ENCODE measurements around the gene CFAP97D2. TPM values are rescaled to one million over a fixed set of nuclear protein-coding genes. Genes with fewer than 3 reads are reported as not detected.
"Not testable (repeated sequence)": the region's sequence is repeated elsewhere in the genome, so short reads cannot be mapped to it uniquely, and the experiment has no call there.

Gene CFAP97D2
- polyA plus RNA-seq, 3 donors, result 0.21 TPM; not detected in 2

- Histone ChIP-seq H3K4me1 (ENCODE audit: control insufficient read depth in 1 of 2, insufficient read depth in 2 of 2, low read length in 2 of 2) (no peaks in the 10 kb centered on the region), H4K20me1 (ENCODE audit: insufficient read depth, low read length) (no peaks in the 10 kb centered on the region), H3K36me3 (replicated peaks in 1 of 2; ENCODE audit: control insufficient read depth in 1 of 2, insufficient read depth in 2 of 2, low read length in 2 of 2) (no peaks in the 10 kb centered on the region), H3K27me3 (ENCODE audit: control insufficient read depth in 2 of 2, insufficient read depth in 2 of 2, low read length in 2 of 2) (peaks cover 0 to 3% of the 10 kb centered on the region in 2 donors), H2AFZ (ENCODE audit: insufficient read depth, low read depth, low read length, poor library complexity, severe bottlenecking) (no peak overlapping the region), H3K9me3 (replicated peaks in 1 of 2; ENCODE audit: control insufficient read depth in 1 of 2, insufficient read depth in 1 of 2, low read length in 2 of 2) (peaks cover 27 to 34% of the 10 kb centered on the region in 2 donors), H3K4me2 (replicated peaks; ENCODE audit: extremely low read depth, low read length, poor library complexity, severe bottlenecking) (no peak overlapping the region), H3K79me2 (ENCODE audit: insufficient read depth, low read length) (no peaks in the 10 kb centered on the region), H3K9ac (ENCODE audit: insufficient read depth, low read length, poor library complexity, severe bottlenecking) (no peak overlapping the region), H3K27ac (ENCODE audit: low read depth in 1 of 2, low read length in 2 of 2) (no peak overlapping the region), H3K4me3 (replicated peaks in 1 of 3; ENCODE audit: low read depth in 2 of 3, low read length in 3 of 3) (no peak overlapping the region)
- peaks cover 3% of the 10 kb centered on the region for H3K4me1 Mint-ChIP-seq
- peaks cover 14 to 34% (median 25%) of the 10 kb centered on the region in 7 donors for H3K9me3 Mint-ChIP-seq
- no peak for DNase-seq
- H3K36me3 Mint-ChIP-seq, result no peaks in the 10 kb centered on the region
- peaks cover 3 to 11% (median 7%) of the 10 kb centered on the region in 3 donors for H3K27me3 Mint-ChIP-seq (ENCODE audit: low read depth in 3 of 3)
- H3K27ac Mint-ChIP-seq, result no peak overlapping the region
- WGBS (ENCODE audit: insufficient coverage), result 73% methylated on average over 2 of the region's 3 CpGs
- no peak overlapping the region for H3K4me3 Mint-ChIP-seq
- intact Hi-C loops (cut with micrococcal nuclease), result no loop called here
- TF ChIP-seq, protein P1, sequence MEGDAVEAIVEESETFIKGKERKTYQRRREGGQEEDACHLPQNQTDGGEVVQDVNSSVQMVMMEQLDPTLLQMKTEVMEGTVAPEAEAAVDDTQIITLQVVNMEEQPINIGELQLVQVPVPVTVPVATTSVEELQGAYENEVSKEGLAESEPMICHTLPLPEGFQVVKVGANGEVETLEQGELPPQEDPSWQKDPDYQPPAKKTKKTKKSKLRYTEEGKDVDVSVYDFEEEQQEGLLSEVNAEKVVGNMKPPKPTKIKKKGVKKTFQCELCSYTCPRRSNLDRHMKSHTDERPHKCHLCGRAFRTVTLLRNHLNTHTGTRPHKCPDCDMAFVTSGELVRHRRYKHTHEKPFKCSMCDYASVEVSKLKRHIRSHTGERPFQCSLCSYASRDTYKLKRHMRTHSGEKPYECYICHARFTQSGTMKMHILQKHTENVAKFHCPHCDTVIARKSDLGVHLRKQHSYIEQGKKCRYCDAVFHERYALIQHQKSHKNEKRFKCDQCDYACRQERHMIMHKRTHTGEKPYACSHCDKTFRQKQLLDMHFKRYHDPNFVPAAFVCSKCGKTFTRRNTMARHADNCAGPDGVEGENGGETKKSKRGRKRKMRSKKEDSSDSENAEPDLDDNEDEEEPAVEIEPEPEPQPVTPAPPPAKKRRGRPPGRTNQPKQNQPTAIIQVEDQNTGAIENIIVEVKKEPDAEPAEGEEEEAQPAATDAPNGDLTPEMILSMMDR (IDR thresholded peaks at IDR 0.05), result no peak
These were observed 4.5 kb upstream of the CFAP97D2 start for GRCh38 chr13:114174529-114174961.

GRCh38 chr13:114176359-114176902 lies 2.6 kb upstream of the CFAP97D2 start:
- H3K4me1 Mint-ChIP-seq; H3K36me3 ChIP-seq (replicated peaks in 1 of 2; ENCODE audit: control insufficient read depth in 1 of 2, insufficient read depth in 2 of 2, low read length in 2 of 2); H3K79me2 ChIP-seq (ENCODE audit: insufficient read depth, low read length); H2AFZ ChIP-seq (ENCODE audit: insufficient read depth, low read depth, low read length, poor library complexity, severe bottlenecking); H3K4me2 ChIP-seq (replicated peaks; ENCODE audit: extremely low read depth, low read length, poor library complexity, severe bottlenecking); H3K27me3 ChIP-seq (ENCODE audit: control insufficient read depth in 2 of 2, insufficient read depth in 2 of 2, low read length in 2 of 2); H3K9ac ChIP-seq (ENCODE audit: insufficient read depth, low read length, poor library complexity, severe bottlenecking); DNase-seq; H3K27ac ChIP-seq (ENCODE audit: low read depth in 1 of 2, low read length in 2 of 2); H3K4me3 ChIP-seq (replicated peaks in 1 of 3; ENCODE audit: low read depth in 2 of 3, low read length in 3 of 3); H3K4me1 ChIP-seq (ENCODE audit: control insufficient read depth in 1 of 2, insufficient read depth in 2 of 2, low read length in 2 of 2); H4K20me1 ChIP-seq (ENCODE audit: insufficient read depth, low read length); intact Hi-C loops (cut with micrococcal nuclease); H3K36me3 Mint-ChIP-seq; H3K4me3 Mint-ChIP-seq: not testable (repeated sequence)
- Mint-ChIP-seq H3K27ac (peak overlapping the region in 1 of 7 donors; percentile 70), H3K27me3 (ENCODE audit: low read depth in 3 of 3) (peaks cover 3 to 15% (median 7%) of the 10 kb centered on the region in 3 donors), H3K9me3 (peaks cover 14 to 30% (median 25%) of the 10 kb centered on the region in 7 donors)
- peaks cover 27 to 29% of the 10 kb centered on the region in 2 donors for H3K9me3 ChIP-seq (replicated peaks in 1 of 2; ENCODE audit: control insufficient read depth in 1 of 2, insufficient read depth in 1 of 2, low read length in 2 of 2)
- WGBS (ENCODE audit: insufficient coverage), result 91% methylated on average over 13 of the region's 14 CpGs

Data from CD14-positive monocyte (primary cell).